IPS-NIHi11 (cell line): ENCODE measurements around the gene ZSWIM8.
"Not testable (repeated sequence)": the region's sequence is repeated elsewhere in the genome, so short reads cannot be mapped to it uniquely, and the experiment has no call there.

Experiments used
- DNase-seq: peaks from one replicate; pipeline ENCODE4 v3.0.0; 2012; ENCODE audit warnings: mixed read lengths, low spot score

The ZSWIM8 gene, protein sequence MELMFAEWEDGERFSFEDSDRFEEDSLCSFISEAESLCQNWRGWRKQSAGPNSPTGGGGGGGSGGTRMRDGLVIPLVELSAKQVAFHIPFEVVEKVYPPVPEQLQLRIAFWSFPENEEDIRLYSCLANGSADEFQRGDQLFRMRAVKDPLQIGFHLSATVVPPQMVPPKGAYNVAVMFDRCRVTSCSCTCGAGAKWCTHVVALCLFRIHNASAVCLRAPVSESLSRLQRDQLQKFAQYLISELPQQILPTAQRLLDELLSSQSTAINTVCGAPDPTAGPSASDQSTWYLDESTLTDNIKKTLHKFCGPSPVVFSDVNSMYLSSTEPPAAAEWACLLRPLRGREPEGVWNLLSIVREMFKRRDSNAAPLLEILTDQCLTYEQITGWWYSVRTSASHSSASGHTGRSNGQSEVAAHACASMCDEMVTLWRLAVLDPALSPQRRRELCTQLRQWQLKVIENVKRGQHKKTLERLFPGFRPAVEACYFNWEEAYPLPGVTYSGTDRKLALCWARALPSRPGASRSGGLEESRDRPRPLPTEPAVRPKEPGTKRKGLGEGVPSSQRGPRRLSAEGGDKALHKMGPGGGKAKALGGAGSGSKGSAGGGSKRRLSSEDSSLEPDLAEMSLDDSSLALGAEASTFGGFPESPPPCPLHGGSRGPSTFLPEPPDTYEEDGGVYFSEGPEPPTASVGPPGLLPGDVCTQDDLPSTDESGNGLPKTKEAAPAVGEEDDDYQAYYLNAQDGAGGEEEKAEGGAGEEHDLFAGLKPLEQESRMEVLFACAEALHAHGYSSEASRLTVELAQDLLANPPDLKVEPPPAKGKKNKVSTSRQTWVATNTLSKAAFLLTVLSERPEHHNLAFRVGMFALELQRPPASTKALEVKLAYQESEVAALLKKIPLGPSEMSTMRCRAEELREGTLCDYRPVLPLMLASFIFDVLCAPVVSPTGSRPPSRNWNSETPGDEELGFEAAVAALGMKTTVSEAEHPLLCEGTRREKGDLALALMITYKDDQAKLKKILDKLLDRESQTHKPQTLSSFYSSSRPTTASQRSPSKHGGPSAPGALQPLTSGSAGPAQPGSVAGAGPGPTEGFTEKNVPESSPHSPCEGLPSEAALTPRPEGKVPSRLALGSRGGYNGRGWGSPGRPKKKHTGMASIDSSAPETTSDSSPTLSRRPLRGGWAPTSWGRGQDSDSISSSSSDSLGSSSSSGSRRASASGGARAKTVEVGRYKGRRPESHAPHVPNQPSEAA (N-terminal part only)

DNA sequence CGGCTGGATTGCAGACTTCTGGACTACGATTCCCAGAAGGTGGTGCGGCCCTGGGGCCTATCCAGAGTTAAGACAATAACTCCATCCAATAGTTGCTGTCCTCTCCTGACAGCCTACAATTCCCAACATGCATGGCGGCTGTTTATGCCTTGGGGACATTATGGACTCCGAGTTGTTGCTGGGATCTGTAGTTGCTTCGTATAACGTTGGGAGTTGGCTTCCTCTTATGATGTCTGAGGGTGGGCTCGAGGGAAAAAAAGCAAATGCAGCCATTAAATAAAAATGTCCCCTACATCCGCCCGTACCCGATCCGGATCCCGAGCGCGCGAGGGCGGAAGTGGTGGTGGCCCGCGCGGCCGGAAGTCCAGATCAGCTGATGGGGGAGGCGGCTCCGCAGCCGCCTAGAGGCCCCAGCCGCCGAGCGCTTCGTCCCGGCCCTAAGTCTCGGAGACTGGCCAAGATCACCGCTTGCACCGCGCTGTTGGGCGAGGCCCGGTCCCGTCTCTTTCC, at the start of gene ZSWIM8:
TSS of gene ZSWIM8 (plus strand) at position 396 of the 510 bp plus-strand sequence. CDS start 273 bp downstream, outside the sequence.
- DNase-seq = peak; percentile 92

DNA sequence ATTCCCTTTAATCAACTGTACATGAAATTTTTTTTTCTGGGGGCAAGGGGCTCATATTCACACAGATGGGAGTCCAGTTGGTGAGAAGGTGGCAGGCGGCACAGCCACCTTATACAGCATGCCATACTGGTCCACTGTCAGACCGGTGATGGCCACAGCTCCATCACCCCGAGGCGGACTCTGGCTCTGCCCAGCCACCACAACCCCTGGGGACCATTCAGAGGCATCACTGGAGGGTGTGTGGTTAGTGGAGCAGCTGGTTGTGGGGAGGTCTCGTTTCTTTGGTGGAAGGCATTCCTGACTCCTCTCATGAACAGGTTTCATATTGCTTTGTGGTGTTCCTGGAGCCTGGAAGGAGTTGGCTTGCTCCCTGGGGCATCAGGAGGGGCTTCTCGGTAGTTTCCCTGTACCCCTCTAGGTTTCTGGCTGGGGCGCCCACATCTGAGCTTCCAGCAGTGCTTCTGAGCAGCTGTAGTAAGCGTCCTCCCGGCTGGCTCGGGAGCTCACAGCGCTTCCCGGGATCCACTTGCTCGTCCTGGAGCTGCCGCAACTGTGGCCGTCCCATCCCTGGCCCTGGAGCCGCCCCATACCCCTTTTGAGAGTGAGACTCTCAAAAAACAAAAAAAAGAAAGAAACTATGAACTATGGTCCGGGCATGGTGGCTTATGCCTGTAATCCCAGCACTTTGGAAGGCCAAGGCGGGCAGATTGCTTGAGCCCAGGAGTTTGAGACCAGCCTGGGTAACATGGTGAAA, 44.7 kb upstream of the ZSWIM8 start:
- not testable (repeated sequence) for DNase-seq

DNA sequence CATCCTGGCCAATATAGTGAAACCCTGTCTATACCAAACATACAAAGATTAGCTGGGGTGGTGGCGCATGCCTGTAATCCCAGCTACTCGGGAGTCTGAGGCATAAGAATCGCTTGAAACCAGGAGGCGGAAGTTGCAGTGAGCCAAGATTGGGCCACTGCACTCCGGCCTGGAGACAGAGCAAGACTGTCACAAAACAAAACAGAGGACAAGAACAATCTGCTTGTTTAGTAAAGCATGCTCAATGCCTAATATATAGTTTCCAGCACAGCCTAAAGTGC, 43.0 kb upstream of the ZSWIM8 start:
- no peak for DNase-seq

DNA sequence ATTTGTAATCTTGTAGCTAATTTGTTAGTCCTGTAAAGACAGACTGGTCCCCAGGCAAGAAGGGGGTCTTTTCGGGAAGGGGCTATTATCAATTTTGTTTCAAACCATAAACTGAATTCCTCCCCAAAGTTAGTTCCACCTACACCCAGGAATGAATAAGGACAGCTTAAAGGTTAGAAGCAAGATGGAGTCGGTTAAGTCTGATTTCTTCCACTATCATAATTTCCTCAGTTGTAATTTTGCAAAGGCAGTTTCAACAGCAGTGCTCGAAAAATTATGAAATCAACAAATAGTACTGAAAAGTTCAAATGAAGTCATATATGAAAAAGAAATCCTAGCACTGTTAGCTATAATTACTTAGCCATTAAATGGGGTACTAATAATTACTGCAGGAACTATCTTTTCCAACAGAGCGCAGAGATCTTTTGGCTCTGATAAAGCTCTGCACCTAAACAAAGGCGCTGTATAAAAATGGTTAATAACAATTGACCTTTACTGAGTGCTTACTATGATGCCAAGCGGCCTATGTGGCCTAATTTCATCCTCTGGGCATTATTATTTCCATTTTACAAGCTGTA, 42.0 kb upstream of the ZSWIM8 start:
- DNase-seq = no peak

DNA sequence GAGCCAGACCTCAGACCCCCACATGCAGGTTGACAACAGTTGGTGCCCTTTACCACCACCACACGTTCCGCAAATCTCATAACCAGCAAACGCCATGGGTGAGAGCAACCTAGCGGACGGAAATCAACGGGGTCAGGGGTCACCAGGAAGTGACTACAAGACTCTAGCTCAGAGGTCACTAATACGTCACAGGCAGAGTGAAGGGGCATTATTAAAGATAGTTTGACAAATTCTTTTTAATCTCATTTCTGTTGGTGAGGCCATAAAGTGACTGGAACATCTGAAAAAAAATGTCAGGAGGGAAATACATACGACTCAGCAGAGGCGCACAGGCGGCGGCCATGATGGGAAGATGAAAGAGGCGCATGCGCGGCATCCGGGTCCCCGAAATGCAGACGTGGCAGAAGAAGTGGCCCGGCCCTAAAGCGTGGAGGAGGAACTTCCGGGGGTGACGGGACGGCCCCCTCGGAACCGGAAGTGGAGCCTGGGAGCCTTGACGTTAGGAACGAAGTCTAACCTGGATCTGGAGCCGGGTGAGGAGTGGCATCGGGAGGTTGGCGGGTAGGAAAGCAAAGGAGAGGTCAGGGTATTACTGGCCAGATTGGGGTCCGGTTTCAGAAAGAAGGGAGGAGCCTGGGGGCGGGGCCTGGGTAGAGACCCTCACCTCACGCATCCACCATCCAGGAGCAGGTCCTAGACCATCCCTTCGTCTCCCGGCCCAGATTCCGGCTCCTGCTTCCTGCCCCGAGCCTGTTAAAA, 41.3 kb upstream of the ZSWIM8 start, which contains the start of gene SEC24C:
TSS of gene SEC24C (plus strand) at position 468 of the 759 bp plus-strand sequence. CDS start 2,461 bp downstream, outside the sequence.
- DNase-seq = peak; percentile 97

DNA sequence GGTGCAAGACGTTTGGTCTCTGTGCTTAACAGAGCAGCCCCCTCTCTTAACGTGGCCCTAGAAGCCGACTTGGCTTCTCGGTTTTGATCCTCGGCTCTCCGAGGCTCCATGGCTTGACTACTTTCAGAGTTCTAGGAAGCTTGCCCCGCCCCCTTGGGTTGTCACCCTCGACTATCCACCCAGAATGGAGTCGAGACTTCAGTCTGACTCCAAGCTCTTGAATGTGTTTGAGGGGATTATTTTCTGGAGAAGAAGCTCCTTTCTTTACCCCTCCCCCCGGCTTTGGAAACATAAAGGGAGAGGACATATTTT, 40.8 kb upstream of the ZSWIM8 start:
- peak; percentile 76 for DNase-seq

DNA sequence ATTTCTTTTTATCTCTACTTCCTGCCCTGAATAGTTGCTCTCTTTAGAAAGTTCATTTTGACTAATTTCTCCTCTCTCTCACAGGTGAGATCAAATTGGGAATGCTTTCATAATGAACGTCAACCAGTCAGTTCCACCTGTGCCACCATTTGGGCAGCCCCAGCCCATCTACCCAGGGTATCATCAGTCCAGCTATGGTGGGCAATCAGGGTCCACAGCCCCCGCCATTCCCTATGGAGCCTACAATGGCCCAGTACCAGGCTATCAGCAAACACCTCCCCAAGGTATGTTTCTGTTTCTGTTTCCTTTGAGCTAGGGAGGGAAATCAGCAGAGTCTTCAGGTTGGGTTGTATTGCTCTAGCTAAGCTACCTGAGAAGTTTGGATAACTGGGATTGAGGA, 38.7 kb upstream of the ZSWIM8 start:
- DNase-seq = no peak

DNA sequence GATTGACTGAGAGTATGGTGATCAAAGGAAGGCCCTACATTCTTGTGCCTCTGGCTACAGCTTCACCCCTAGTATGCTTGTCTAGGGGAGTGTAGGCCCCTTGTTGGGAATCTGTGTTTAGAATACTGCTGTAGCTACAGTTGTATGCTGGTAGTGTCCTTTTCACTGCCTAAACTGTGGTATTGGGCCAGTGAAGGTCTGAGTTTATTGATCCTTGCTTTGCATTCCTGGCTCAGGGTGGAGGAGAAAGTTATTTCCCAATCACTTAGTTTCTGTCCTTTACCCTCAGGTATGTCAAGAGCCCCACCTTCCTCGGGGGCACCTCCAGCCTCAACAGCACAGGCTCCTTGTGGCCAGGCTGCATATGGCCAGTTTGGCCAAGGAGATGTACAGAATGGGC, 34.6 kb upstream of the ZSWIM8 start:
- DNase-seq = no peak

DNA sequence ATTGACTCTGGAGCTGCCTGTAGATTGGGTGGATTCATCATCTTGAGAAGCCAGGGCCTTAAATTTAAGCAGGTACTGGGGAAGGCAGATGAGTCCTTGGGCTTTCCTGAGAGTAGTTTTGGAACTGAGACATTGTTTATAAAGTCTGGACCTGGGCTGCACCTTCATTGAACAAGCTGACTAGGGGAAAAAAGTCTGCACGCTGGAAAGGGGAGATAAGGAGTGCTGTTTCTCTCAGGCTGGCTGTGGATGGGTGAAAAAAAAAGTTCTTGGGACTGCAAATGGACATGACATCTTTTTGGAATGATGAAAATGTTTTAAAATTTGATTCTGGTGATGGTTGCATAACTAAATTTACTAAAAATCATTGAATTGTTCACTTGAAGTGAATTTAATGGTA, 29.2 kb upstream of the ZSWIM8 start:
- DNase-seq = no peak

DNA sequence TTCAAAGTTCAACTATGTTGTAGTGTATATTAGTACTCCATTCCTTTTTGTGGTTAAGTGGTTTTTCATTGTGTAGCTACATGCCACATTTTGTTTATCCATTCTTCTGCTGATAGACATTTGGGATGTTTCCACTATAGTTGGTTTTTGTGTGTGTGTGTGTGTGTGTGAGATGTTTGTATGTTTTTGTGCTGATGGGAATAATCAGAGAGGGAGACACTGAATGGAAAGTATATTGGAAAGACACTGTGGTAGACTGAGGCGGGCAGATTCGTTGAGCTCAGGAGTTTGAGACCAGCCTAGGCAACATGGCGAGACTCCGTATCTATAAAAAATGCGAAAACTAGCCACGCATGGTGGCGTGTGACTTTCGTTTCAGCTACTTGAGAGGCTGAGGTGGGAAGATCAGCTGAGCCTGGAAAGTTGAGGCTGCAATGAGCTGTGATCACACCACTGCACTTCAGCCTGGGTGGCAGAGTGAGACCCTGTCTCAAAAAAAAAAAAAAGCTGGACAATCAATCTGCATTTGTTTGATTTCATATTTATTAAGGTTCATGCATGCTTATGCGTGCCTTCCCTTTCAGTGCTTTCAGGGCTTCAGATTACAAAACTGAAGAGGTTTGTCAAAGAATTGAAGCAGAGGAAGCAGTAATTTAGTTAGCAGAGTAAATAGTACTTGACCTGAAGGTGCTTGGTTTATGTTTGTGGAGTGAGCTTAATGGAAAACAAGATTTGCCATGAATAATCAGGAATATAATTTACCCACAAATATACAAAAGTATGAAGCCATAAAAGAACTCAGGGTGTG, 26.5 kb upstream of the ZSWIM8 start:
- no peak for DNase-seq

DNA sequence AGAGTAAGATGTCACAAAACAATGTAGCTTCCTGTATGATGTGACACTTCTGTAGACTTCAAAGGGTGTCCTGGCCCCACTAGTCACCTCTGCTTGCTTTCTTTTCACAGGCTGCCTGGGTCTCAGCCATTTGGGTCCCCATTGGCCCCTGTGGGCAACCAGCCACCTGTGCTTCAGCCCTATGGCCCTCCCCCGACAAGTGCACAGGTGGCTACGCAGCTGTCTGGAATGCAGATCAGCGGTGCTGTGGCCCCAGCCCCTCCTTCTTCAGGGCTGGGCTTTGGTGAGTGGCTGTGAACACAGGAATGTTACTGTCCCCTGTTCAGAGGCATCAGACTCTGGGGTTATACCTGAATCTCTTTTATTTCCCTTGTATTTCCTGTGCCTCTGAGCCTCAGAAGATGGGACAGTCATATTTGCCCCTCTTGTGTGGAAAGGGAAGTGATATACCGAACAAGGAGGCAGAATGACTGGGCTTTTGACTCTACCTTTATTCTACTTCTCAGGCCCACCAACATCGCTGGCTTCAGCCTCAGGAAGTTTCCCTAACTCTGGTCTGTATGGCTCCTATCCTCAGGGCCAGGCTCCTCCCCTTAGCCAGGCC, 25.8 kb upstream of the ZSWIM8 start:
- DNase-seq = peak; percentile 36

DNA sequence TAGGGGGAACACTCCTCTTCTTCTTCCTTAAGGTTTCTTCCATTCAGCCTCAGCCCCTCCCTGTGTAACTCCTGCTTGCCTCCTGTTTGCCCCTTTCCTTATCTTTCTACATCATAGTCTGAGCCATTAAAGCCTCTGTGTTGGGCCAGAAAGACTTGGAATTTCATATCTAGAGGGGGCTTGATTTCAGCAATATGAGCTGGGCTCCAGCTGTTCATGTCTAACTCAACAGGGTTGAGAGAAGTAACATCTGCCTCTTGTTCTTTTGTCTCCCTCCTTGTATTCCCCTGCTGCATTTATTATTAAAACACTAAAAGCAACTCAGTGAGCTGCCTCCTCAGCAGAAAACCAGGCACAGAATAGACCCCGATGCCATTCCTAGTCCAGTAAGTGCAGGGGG, 23.6 kb upstream of the ZSWIM8 start:
- no peak for DNase-seq

DNA sequence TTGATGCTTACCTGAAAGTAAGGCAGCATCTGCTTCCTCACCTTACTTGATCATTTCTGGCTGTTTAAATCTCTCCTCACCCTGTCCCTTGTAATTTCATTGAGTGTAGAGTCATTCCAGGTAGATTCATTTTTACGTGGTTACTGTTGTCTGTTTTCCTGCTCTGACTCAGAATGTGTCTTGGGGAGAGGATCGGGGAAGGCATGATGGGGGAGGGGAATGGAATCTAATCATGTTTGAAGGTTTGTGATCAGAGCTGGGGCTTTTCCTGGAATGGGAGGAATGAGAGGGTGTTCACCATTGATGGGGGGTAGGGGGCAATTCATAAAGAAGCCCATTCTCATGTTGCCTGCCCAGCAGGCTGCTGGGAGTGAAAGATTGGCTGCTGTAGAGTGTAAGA, 22.5 kb upstream of the ZSWIM8 start:
- no peak for DNase-seq

DNA sequence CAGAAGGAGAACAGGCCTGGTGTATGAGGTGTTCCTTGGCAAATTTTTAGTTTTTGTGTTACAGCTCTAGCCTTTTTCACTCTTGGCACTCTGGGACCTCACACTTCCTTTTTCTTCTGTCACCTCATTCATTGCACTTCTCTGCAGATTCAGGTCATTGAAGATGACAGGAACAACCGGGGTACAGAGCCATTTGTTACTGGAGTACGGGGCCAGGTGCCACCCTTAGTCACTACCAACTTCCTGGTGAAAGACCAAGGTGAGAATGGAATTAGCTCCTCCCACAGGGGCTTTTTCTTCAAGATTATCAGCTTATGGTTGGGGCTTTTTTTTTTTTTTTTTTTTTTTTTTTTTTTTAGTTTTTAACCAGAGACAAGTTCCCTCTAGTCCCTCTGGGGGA, 22.1 kb upstream of the ZSWIM8 start:
- no peak for DNase-seq

DNA sequence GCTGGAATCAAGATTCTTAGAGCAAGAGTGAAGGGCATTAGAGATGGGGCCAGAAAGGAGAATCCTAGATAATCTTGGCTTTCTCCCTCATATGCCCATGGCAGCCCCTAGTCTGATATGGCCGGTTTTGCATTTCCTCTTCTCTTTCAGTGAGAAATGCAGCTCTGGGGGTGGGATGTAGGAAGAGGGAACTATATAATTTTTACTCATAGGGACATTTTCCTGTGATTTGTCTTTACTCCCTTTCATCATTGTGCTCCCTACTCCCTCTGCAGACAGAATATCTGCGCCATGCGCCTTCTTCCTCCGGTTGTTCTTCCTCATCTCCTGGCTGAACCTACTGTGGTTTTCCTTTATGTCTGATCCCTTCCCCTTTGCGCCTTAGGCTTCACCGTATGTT, 20.3 kb upstream of the ZSWIM8 start:
- DNase-seq = no peak

DNA sequence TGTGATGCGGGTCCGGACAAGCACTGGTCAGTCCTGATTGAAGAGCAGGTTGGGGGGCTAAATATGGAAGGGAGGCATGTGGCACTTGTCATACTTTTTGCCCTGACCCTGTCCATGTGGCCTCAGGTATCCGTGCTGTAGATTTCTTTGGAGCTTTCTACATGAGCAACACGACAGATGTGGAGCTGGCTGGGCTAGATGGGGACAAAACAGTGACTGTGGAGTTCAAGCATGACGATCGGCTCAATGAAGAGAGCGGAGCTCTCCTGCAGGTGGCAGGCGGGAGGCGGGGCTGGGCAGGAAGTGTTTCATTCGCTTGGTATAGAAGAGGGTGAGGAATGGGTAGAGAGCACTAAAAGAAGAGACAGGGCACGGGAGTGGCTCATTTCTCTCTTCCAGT, 16.5 kb upstream of the ZSWIM8 start:
- DNase-seq = peak; percentile 54

DNA sequence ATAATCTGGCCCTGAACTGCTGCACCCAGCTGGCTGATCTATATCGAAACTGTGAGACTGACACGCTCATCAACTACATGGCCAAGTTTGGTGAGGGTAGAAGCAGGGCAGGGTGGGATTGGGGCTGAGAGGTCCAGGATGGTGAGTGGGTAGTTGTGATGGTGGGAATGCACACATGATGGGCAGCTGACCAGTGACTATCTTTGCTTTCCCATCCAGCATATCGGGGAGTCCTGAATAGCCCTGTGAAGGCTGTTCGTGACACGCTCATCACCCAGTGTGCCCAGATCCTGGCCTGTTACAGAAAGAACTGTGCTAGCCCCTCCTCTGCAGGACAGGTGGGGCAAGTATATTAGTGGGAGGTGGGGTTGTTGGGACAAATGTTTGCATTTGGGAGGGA, 16.0 kb upstream of the ZSWIM8 start:
- no peak for DNase-seq

DNA sequence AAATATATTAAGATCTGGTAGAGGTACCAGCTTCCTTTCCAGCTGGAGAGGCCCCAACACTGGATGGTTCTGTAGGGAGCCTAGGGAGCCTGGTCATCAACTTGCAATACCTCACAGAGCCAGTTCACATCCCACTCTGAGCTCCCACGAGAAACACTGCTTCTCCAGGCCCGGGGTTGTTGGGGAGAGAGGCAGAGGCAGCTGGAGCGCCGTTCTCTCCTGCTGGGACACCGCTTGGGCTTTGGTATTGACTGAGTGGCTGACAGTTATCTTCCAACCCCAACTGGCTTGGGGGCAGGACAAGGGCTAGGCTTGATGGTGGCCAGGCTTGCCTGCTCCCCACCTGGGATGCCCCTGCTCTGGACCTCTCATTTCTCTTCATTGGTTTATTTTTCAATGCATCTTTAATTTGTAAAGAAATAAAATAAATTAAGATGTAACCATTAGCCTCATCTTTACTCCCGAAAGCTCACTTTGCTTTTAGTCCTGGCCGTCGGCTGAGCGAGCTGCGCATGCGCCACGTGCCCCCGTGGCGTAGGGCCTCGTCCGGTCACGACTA, 13.6 kb upstream of the ZSWIM8 start:
- peak; percentile 97 for DNase-seq
